ENCODE data around the gene BAG5.

- no peak for TF ChIP-seq CTCF (conservative IDR thresholded peaks at IDR 0.05; ENCODE audit: low read length)
- no peak for TF ChIP-seq EZH2phosphoT487 (IDR thresholded peaks at IDR 0.05; ENCODE audit: borderline replicate concordance)
Observed at GRCh38 chr14:103517174-103517566, 45.3 kb downstream of the BAG5 start.

Measured in Loucy (cell line).